Liver (tissue), 3 donors: ENCODE measurements around the gene SMIM35.

Source experiments
- FOXA1 ChIP-seq: IDR thresholded peaks from 2 replicates; pipeline ENCODE4 v1.6.1; 2016; ENCODE audit warnings: antibody characterized with exemption
- GABPA ChIP-seq, 2 donors: IDR thresholded peaks in 1 of 2; conservative IDR thresholded peaks in 1 of 2; 2 replicates each; pipeline ENCODE4 v1.6.1; 2016; ENCODE audit warnings: antibody characterized with exemption in 2 of 2, mild to moderate bottlenecking in 1 of 2, moderate library complexity in 1 of 2
- HNF4G ChIP-seq: IDR thresholded peaks from 2 replicates; pipeline ENCODE4 v1.6.1; 2016; ENCODE audit warnings: antibody characterized with exemption
- NR2F2 ChIP-seq: IDR thresholded peaks from 2 replicates; pipeline ENCODE4 v1.6.1; 2016; ENCODE audit warnings: antibody characterized with exemption
- RAD21 ChIP-seq, 2 donors: IDR thresholded peaks; 2 replicates each; pipeline ENCODE4 v1.6.1; 2016; ENCODE audit warnings: antibody characterized with exemption in 2 of 2, mild to moderate bottlenecking in 2 of 2
- TAF1 ChIP-seq: conservative IDR thresholded peaks from 2 replicates; pipeline ENCODE4 v1.6.1; 2016; ENCODE audit warnings: antibody characterized with exemption, mild to moderate bottlenecking
- YY1 ChIP-seq: IDR thresholded peaks from 2 replicates; pipeline ENCODE4 v1.6.1; 2016; ENCODE audit warnings: antibody characterized with exemption, mild to moderate bottlenecking
- TF ChIP-seq, protein P1 (sequence below): fragments of 150-350 bp; IDR thresholded peaks from 2 replicates; pipeline ENCODE4 v1.5.1; 2017; ENCODE audit warnings: improper control_type of control experiment, low read depth, low read length; ENCODE audit not compliant: missing input control
- TF ChIP-seq, protein P2 (sequence below): IDR thresholded peaks from 2 replicates; pipeline ENCODE4 v1.6.1; 2016; ENCODE audit warnings: antibody characterized with exemption
- TF ChIP-seq, protein P3 (sequence below): IDR thresholded peaks from 2 replicates; pipeline ENCODE4 v1.6.1; 2016; ENCODE audit warnings: antibody characterized with exemption
- TF ChIP-seq, protein P4 (sequence below): IDR thresholded peaks from 2 replicates; pipeline ENCODE4 v1.6.1; 2016; ENCODE audit warnings: antibody characterized with exemption
- donor health status: healthy.
- donor health status: healthy.

DNA sequence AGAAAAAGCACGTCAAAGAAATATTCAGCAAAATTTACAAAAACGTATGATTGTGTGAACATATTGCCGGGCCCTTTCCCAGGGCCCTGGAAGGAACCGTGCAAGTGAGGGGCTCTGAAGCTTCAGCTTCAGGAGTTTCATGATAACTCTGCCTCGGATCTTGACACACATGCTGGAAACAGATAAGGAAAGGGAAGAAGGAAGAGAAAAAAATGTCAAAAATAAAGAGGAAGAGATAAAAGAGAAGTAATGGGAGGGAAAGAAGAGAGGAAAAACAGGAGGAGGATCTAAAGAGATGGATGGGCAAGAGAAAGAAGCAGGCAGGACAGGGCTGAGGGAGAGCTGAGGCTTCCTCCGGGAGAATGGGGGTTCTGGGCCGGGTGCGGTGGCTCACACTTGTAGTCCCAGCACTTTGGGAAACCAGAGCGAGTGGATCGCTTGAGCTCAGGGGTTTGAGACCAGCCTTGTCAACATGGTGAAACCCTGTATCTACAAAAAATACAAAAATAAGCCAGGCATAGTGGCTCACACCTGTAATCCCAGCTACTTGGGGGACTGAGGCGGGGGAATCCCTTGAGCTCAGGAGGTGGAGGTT is 12.6 kb downstream of the SMIM35 start:
- no peak for TF ChIP-seq GABPA (IDR thresholded peaks at IDR 0.05 in 1 of 2, conservative IDR thresholded peaks at IDR 0.05 in 1 of 2)
- TF ChIP-seq, protein P1, sequence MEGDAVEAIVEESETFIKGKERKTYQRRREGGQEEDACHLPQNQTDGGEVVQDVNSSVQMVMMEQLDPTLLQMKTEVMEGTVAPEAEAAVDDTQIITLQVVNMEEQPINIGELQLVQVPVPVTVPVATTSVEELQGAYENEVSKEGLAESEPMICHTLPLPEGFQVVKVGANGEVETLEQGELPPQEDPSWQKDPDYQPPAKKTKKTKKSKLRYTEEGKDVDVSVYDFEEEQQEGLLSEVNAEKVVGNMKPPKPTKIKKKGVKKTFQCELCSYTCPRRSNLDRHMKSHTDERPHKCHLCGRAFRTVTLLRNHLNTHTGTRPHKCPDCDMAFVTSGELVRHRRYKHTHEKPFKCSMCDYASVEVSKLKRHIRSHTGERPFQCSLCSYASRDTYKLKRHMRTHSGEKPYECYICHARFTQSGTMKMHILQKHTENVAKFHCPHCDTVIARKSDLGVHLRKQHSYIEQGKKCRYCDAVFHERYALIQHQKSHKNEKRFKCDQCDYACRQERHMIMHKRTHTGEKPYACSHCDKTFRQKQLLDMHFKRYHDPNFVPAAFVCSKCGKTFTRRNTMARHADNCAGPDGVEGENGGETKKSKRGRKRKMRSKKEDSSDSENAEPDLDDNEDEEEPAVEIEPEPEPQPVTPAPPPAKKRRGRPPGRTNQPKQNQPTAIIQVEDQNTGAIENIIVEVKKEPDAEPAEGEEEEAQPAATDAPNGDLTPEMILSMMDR = no peak
- TF ChIP-seq RAD21 (IDR thresholded peaks at IDR 0.05) = no peak
- TF ChIP-seq FOXA1 = no peak
- no peak for TF ChIP-seq NR2F2
- TF ChIP-seq TAF1 = no peak
- TF ChIP-seq, protein P2, sequence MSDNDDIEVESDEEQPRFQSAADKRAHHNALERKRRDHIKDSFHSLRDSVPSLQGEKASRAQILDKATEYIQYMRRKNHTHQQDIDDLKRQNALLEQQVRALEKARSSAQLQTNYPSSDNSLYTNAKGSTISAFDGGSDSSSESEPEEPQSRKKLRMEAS = no peak
- no peak for TF ChIP-seq HNF4G
- TF ChIP-seq, protein P3, sequence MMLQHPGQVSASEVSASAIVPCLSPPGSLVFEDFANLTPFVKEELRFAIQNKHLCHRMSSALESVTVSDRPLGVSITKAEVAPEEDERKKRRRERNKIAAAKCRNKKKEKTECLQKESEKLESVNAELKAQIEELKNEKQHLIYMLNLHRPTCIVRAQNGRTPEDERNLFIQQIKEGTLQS = no peak
- no peak for TF ChIP-seq YY1
- TF ChIP-seq, protein P4, sequence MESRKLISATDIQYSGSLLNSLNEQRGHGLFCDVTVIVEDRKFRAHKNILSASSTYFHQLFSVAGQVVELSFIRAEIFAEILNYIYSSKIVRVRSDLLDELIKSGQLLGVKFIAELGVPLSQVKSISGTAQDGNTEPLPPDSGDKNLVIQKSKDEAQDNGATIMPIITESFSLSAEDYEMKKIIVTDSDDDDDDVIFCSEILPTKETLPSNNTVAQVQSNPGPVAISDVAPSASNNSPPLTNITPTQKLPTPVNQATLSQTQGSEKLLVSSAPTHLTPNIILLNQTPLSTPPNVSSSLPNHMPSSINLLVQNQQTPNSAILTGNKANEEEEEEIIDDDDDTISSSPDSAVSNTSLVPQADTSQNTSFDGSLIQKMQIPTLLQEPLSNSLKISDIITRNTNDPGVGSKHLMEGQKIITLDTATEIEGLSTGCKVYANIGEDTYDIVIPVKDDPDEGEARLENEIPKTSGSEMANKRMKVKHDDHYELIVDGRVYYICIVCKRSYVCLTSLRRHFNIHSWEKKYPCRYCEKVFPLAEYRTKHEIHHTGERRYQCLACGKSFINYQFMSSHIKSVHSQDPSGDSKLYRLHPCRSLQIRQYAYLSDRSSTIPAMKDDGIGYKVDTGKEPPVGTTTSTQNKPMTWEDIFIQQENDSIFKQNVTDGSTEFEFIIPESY = no peak
